Neural cell (in vitro differentiated cells): ENCODE measurements around the gene EPHA6. TPM values are rescaled to one million over a fixed set of nuclear protein-coding genes. Genes with fewer than 3 reads are reported as not detected.

Experiments used
- H2AFZ ChIP-seq: fragments of 200-600, 300-800 bp; sonication (generic), shearing (Covaris generic); 2 replicates; pipeline ENCODE4 v1.6.0; 2014; ENCODE audit warnings: low read depth, mild to moderate bottlenecking, antibody characterized with exemption, low read length, moderate library complexity
- H3F3A ChIP-seq: fragments of 200-600 bp; shearing (Covaris generic); 2 replicates; pipeline ENCODE4 v1.6.1; 2016; ENCODE audit warnings: mild to moderate bottlenecking, moderate library complexity, mixed read lengths, antibody characterized with exemption, low read length; ENCODE audit not compliant: insufficient read depth, poor library complexity, severe bottlenecking
- H3K27ac ChIP-seq: fragments of 200-600, 300-800 bp; sonication (generic), shearing (Covaris generic); 2 replicates; pipeline ENCODE4 v1.5.1; 2014; ENCODE audit warnings: mild to moderate bottlenecking, low read length, moderate library complexity
- H3K27me3 ChIP-seq: fragments of 300-800, 200-600 bp; sonication (generic), shearing (Covaris generic); 2 replicates; pipeline ENCODE4 v1.6.0; 2014; ENCODE audit warnings: mild to moderate bottlenecking, low read depth, low read length, moderate library complexity; ENCODE audit not compliant: insufficient read depth
- H3K36me3 ChIP-seq: fragments of 300-800, 200-600 bp; sonication (generic), shearing (Covaris generic); 2 replicates; pipeline ENCODE4 v1.5.1; 2014; ENCODE audit warnings: mild to moderate bottlenecking, antibody characterized with exemption, low read length, moderate library complexity; ENCODE audit not compliant: insufficient read depth
- H3K4me2 ChIP-seq: fragments of 300-800, 200-600 bp; sonication (generic), shearing (Covaris generic); 2 replicates; pipeline ENCODE4 v1.6.0; 2014; ENCODE audit warnings: mild to moderate bottlenecking, low read length
- H3K4me3 ChIP-seq: fragments of 300-800, 200-600 bp; sonication (generic), shearing (Covaris generic); 2 replicates; pipeline ENCODE4 v1.5.1; 2014; ENCODE audit warnings: mild to moderate bottlenecking, low read length, moderate library complexity
- H3K79me2 ChIP-seq: fragments of 200-600 bp; shearing (Covaris generic); replicated peaks from 2 replicates; pipeline ENCODE4 v1.6.0; 2014; ENCODE audit warnings: mild to moderate bottlenecking, low read length, moderate library complexity; ENCODE audit not compliant: insufficient read depth
- H3K9ac ChIP-seq: fragments of 300-800, 200-600 bp; sonication (generic), shearing (Covaris generic); 2 replicates; pipeline ENCODE4 v1.6.1; 2016; ENCODE audit warnings: mild to moderate bottlenecking, low read length, mixed read lengths
- H3K9me2 ChIP-seq: fragments of 200-600 bp; shearing (Covaris generic); 2 replicates; pipeline ENCODE4 v1.6.1; 2016; ENCODE audit warnings: mild to moderate bottlenecking, low read length, mixed read lengths; ENCODE audit not compliant: insufficient read depth
- H3K9me3 ChIP-seq: fragments of 200-600, 300-800 bp; sonication (generic), shearing (Covaris generic); 2 replicates; pipeline ENCODE4 v1.6.1; 2016; ENCODE audit warnings: mild to moderate bottlenecking, mixed run types, low read length, moderate library complexity, mixed read lengths
- H4K20me1 ChIP-seq: fragments of 200-600 bp; shearing (Covaris generic); 2 replicates; pipeline ENCODE4 v1.6.1; 2016; ENCODE audit warnings: mild to moderate bottlenecking, mixed run types; ENCODE audit not compliant: insufficient read depth
- EP300 ChIP-seq: fragments of 450-650 bp; conservative IDR thresholded peaks from 2 replicates; pipeline ENCODE4 v1.6.1; 2014; ENCODE audit warnings: antibody characterized with exemption, mild to moderate bottlenecking, moderate library complexity; ENCODE audit not compliant: poor library complexity, severe bottlenecking
- EZH2 ChIP-seq: fragments of 200-600, 300-800 bp; shearing (Covaris generic), sonication (generic); IDR thresholded peaks from 2 replicates; pipeline ENCODE4 v1.6.1; 2014; ENCODE audit warnings: antibody characterized with exemption, low read length, borderline replicate concordance, mild to moderate bottlenecking; ENCODE audit not compliant: insufficient read depth, poor library complexity, severe bottlenecking
- RAD21 ChIP-seq: fragments of 450-650 bp; conservative IDR thresholded peaks from 2 replicates; pipeline ENCODE4 v1.6.1; 2014; ENCODE audit warnings: antibody characterized with exemption, mild to moderate bottlenecking, moderate library complexity
- SMC3 ChIP-seq: fragments of 450-650 bp; conservative IDR thresholded peaks from 2 replicates; pipeline ENCODE4 v1.6.1; 2014; ENCODE audit warnings: antibody characterized with exemption, mild to moderate bottlenecking, moderate library complexity; ENCODE audit not compliant: poor library complexity
- TAF1 ChIP-seq: IDR thresholded peaks from 2 replicates; pipeline ENCODE4 v1.6.1; 2012; ENCODE audit warnings: low read depth
- polyA plus RNA-seq: library from polyadenylated mRNA; depleted of rRNA; stranded (reverse); fragments of >200 nt; gene quantifications from 2 replicates; pipeline ENCODE4 v1.2.3, GENCODE V29; 2014
- TF ChIP-seq, protein P1 (sequence below): fragments of 450-650 bp; IDR thresholded peaks from 2 replicates; pipeline ENCODE4 v1.5.1; 2014; ENCODE audit warnings: antibody characterized with exemption, mild to moderate bottlenecking, moderate library complexity; ENCODE audit not compliant: poor library complexity, severe bottlenecking
- TF ChIP-seq, protein P2 (sequence below): IDR thresholded peaks from 2 replicates; pipeline ENCODE4 v1.6.1; 2012; ENCODE audit warnings: borderline replicate concordance

The EPHA6 gene
- polyA plus RNA-seq, 1 donor from 2014 or later: 0.56 TPM

DNA sequence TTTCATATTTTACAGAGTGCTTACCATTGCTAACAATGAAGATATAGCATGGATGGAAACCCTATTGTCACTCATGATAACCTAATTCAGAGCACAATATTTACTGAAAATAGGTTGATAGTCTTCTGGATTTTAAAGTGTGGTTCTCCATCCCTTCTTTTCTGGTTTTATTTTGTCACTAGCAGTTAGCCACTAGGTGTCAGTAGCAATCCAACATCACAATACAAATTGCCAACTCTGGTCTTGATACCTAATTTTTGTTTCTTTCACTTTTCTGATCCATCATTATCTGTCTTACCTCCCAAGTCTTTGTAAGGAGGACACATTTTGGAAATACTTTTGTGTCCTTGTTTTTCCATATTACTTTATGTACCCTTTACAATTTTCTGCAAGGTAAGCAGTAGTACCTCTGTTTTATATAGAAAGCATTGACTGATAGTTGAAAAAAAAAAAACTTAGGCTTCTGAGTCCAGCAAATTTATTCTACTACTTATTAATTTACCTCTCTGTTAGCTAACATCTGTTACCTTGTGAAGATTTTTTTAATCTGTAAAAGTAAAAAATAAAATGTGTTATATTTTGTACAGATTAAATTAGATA, 979.1 kb downstream of the EPHA6 start:
- H3F3A ChIP-seq: no peaks in the 10 kb centered on the region
- H3K36me3 ChIP-seq: no peaks in the 10 kb centered on the region
- H4K20me1 ChIP-seq: no peaks in the 10 kb centered on the region
- no peak for TF ChIP-seq TAF1
- TF ChIP-seq SMC3: peak; percentile 92
- no peak for TF ChIP-seq EP300
- TF ChIP-seq, protein P1, sequence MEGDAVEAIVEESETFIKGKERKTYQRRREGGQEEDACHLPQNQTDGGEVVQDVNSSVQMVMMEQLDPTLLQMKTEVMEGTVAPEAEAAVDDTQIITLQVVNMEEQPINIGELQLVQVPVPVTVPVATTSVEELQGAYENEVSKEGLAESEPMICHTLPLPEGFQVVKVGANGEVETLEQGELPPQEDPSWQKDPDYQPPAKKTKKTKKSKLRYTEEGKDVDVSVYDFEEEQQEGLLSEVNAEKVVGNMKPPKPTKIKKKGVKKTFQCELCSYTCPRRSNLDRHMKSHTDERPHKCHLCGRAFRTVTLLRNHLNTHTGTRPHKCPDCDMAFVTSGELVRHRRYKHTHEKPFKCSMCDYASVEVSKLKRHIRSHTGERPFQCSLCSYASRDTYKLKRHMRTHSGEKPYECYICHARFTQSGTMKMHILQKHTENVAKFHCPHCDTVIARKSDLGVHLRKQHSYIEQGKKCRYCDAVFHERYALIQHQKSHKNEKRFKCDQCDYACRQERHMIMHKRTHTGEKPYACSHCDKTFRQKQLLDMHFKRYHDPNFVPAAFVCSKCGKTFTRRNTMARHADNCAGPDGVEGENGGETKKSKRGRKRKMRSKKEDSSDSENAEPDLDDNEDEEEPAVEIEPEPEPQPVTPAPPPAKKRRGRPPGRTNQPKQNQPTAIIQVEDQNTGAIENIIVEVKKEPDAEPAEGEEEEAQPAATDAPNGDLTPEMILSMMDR: peak; percentile 86
- peak; percentile 89 for TF ChIP-seq RAD21
- no peak overlapping the region for H3K4me3 ChIP-seq
- H3K9me2 ChIP-seq: no peaks in the 10 kb centered on the region
- H3K27me3 ChIP-seq: no peaks in the 10 kb centered on the region
- no peak overlapping the region for H3K4me2 ChIP-seq
- no peak overlapping the region for H3K27ac ChIP-seq
- H3K9me3 ChIP-seq: no peaks in the 10 kb centered on the region
- H2AFZ ChIP-seq: no peak overlapping the region
- H3K79me2 ChIP-seq: no peaks in the 10 kb centered on the region
- no peak overlapping the region for H3K9ac ChIP-seq

DNA sequence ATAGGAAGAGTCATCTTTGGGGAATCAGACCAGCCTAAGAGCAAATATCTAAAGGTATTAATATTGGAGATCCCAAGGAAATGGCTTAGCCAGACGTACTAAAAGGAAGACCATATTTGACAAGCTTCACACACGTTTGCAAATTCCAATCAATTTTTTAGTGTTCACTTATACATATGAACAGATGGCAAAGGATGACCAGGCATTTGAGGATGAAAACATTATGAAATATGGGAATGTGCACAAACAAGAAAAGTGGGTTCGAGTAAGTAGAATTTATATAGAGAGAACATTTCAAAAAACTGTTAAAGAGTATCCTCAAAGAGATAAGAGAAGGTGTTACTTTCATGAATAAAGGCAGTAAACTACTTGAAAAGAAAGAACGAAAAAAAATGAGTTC, 981.6 kb downstream of the EPHA6 start:
- no peak overlapping the region for H3K4me2 ChIP-seq
- no peak overlapping the region for H3K4me3 ChIP-seq
- TF ChIP-seq, protein P2, sequence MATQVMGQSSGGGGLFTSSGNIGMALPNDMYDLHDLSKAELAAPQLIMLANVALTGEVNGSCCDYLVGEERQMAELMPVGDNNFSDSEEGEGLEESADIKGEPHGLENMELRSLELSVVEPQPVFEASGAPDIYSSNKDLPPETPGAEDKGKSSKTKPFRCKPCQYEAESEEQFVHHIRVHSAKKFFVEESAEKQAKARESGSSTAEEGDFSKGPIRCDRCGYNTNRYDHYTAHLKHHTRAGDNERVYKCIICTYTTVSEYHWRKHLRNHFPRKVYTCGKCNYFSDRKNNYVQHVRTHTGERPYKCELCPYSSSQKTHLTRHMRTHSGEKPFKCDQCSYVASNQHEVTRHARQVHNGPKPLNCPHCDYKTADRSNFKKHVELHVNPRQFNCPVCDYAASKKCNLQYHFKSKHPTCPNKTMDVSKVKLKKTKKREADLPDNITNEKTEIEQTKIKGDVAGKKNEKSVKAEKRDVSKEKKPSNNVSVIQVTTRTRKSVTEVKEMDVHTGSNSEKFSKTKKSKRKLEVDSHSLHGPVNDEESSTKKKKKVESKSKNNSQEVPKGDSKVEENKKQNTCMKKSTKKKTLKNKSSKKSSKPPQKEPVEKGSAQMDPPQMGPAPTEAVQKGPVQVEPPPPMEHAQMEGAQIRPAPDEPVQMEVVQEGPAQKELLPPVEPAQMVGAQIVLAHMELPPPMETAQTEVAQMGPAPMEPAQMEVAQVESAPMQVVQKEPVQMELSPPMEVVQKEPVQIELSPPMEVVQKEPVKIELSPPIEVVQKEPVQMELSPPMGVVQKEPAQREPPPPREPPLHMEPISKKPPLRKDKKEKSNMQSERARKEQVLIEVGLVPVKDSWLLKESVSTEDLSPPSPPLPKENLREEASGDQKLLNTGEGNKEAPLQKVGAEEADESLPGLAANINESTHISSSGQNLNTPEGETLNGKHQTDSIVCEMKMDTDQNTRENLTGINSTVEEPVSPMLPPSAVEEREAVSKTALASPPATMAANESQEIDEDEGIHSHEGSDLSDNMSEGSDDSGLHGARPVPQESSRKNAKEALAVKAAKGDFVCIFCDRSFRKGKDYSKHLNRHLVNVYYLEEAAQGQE: no peak
- TF ChIP-seq EZH2 (no peak), TAF1 (no peak)
- H2AFZ ChIP-seq: no peak overlapping the region
- no peaks in the 10 kb centered on the region for H3K9me3 ChIP-seq
- no peaks in the 10 kb centered on the region for H3K27me3 ChIP-seq
- H3K27ac ChIP-seq: no peak overlapping the region
- no peaks in the 10 kb centered on the region for H3K36me3 ChIP-seq
- no peaks in the 10 kb centered on the region for H3F3A ChIP-seq
- no peak overlapping the region for H3K9ac ChIP-seq
- no peaks in the 10 kb centered on the region for H4K20me1 ChIP-seq
- H3K9me2 ChIP-seq: no peaks in the 10 kb centered on the region
- no peaks in the 10 kb centered on the region for H3K79me2 ChIP-seq
